ENCODE measurements around the gene OPN1MW. TPM values are rescaled to one million over a fixed set of nuclear protein-coding genes. Genes with fewer than 3 reads are reported as not detected.
"Not testable (repeated sequence)": the region's sequence is repeated elsewhere in the genome, so short reads cannot be mapped to it uniquely, and the experiment has no call there.

Gene OPN1MW
- total and polyA plus RNA-seq, 2 of the 4 experiments (the other 2 are of a cell fraction), result not detected

- H3K36me3 ChIP-seq (ENCODE audit: control insufficient read depth, insufficient read depth, low read length); H3K27me3 ChIP-seq (ENCODE audit: control insufficient read depth, insufficient read depth, low read length); H3K4me3 ChIP-seq (ENCODE audit: insufficient read depth, low read depth, low read length); H4K5ac ChIP-seq (ENCODE audit: low read depth, low read length); H4K8ac ChIP-seq (ENCODE audit: low read depth in 2 of 2, low read length in 2 of 2); intact Hi-C loops (cut with micrococcal nuclease); H3K27ac ChIP-seq (ENCODE audit: insufficient read depth, low read length); H3K14ac ChIP-seq (replicated peaks; ENCODE audit: low read depth, low read length); CTCF ChIA-PET; H3K9ac ChIP-seq (ENCODE audit: low read depth, low read length); H3K9me3 ChIP-seq (ENCODE audit: control insufficient read depth, insufficient read depth, low read length); H4K91ac ChIP-seq (ENCODE audit: insufficient read depth, low read depth, low read length); in situ Hi-C loops (cut with MboI; ENCODE audit: low sequenced_read_pairs); H3K79me1 ChIP-seq (ENCODE audit: low read depth in 1 of 2, low read length in 2 of 2); ATAC-seq (ENCODE audit: low read depth); H3K4me2 ChIP-seq (ENCODE audit: low read depth, low read length); H2BK120ac ChIP-seq (ENCODE audit: low read depth, low read length); H2AFZ ChIP-seq (replicated peaks; ENCODE audit: low read length, poor library complexity); DNase-seq; POLR2A ChIA-PET (ENCODE audit: unreplicated experiment); H3K4ac ChIP-seq (ENCODE audit: low read depth, low read length); H3K9me1 ChIP-seq (ENCODE audit: insufficient read depth, low read length); H2AK5ac ChIP-seq (ENCODE audit: low read depth, low read length); H3K18ac ChIP-seq (ENCODE audit: low read depth, low read length); H2AK9ac ChIP-seq (replicated peaks; ENCODE audit: low read depth, low read length, poor library complexity); H2BK20ac ChIP-seq (ENCODE audit: low read depth, low read length); H2BK5ac ChIP-seq (ENCODE audit: low read depth, low read length, poor library complexity, severe bottlenecking); H3K23ac ChIP-seq (ENCODE audit: low read depth, low read length); H4K20me1 ChIP-seq (ENCODE audit: insufficient read depth, low read length); dilution Hi-C loops (cut with HindIII; ENCODE audit: low sequenced_read_pairs, unreplicated experiment); H3K4me1 ChIP-seq (ENCODE audit: control insufficient read depth, insufficient read depth, low read length); H3K56ac ChIP-seq (ENCODE audit: extremely low read depth, insufficient read depth, low read length); BruUV-seq (replicated peaks); H2BK15ac ChIP-seq (ENCODE audit: low read depth, low read length): not testable (repeated sequence)
- WGBS, 2 experiments (ENCODE audit: extremely low coverage in 2 of 2, insufficient read length in 1 of 2), result no CpG with 5 or more reads among the region's 16 CpGs
These were observed 51.2 kb downstream of the OPN1MW start for GRCh38 chrX:154233620-154234019.

GRCh38 chrX:154238939-154239559 lies 56.7 kb downstream of the OPN1MW start:
- CTCF ChIA-PET; H3K23ac ChIP-seq (ENCODE audit: low read depth, low read length); H2BK120ac ChIP-seq (ENCODE audit: low read depth, low read length); DNase-seq; H3K27me3 ChIP-seq (ENCODE audit: control insufficient read depth, insufficient read depth, low read length); H3K9me1 ChIP-seq (ENCODE audit: insufficient read depth, low read length); H3K4me2 ChIP-seq (ENCODE audit: low read depth, low read length); H4K5ac ChIP-seq (ENCODE audit: low read depth, low read length); H2BK15ac ChIP-seq (ENCODE audit: low read depth, low read length); H4K8ac ChIP-seq (ENCODE audit: low read depth in 2 of 2, low read length in 2 of 2); in situ Hi-C loops (cut with MboI; ENCODE audit: low sequenced_read_pairs); H3K79me1 ChIP-seq (ENCODE audit: low read depth in 1 of 2, low read length in 2 of 2); H3K56ac ChIP-seq (ENCODE audit: extremely low read depth, insufficient read depth, low read length); dilution Hi-C loops (cut with HindIII; ENCODE audit: low sequenced_read_pairs, unreplicated experiment); H2BK20ac ChIP-seq (ENCODE audit: low read depth, low read length); H3K27ac ChIP-seq (ENCODE audit: insufficient read depth, low read length); H2AFZ ChIP-seq (replicated peaks; ENCODE audit: low read length, poor library complexity); POLR2A ChIA-PET (ENCODE audit: unreplicated experiment); H4K91ac ChIP-seq (ENCODE audit: insufficient read depth, low read depth, low read length); ATAC-seq (ENCODE audit: low read depth); H2AK9ac ChIP-seq (replicated peaks; ENCODE audit: low read depth, low read length, poor library complexity); H2AK5ac ChIP-seq (ENCODE audit: low read depth, low read length); H3K9me3 ChIP-seq (ENCODE audit: control insufficient read depth, insufficient read depth, low read length); H3K9ac ChIP-seq (ENCODE audit: low read depth, low read length); H4K20me1 ChIP-seq (ENCODE audit: insufficient read depth, low read length); H3K14ac ChIP-seq (replicated peaks; ENCODE audit: low read depth, low read length); H3K36me3 ChIP-seq (ENCODE audit: control insufficient read depth, insufficient read depth, low read length); H3K4me3 ChIP-seq (ENCODE audit: insufficient read depth, low read depth, low read length); H3K4ac ChIP-seq (ENCODE audit: low read depth, low read length); H2BK5ac ChIP-seq (ENCODE audit: low read depth, low read length, poor library complexity, severe bottlenecking); BruUV-seq (replicated peaks); intact Hi-C loops (cut with micrococcal nuclease); H3K4me1 ChIP-seq (ENCODE audit: control insufficient read depth, insufficient read depth, low read length); H3K18ac ChIP-seq (ENCODE audit: low read depth, low read length): not testable (repeated sequence)
- WGBS, 2 experiments (ENCODE audit: extremely low coverage in 2 of 2, insufficient read length in 1 of 2), result no CpG with 5 or more reads among the region's 11 CpGs

All from IMR-90 (cell line).